Neural cell (in vitro differentiated cells): ENCODE results near the gene EFTUD2.

Experiments used
- CTCF ChIP-seq: fragments of 450-650 bp; IDR thresholded peaks from 2 replicates; pipeline ENCODE4 v1.5.1; 2014; ENCODE audit warnings: antibody characterized with exemption, mild to moderate bottlenecking, moderate library complexity; ENCODE audit not compliant: poor library complexity, severe bottlenecking
- EP300 ChIP-seq: fragments of 450-650 bp; conservative IDR thresholded peaks from 2 replicates; pipeline ENCODE4 v1.6.1; 2014; ENCODE audit warnings: antibody characterized with exemption, mild to moderate bottlenecking, moderate library complexity; ENCODE audit not compliant: poor library complexity, severe bottlenecking
- EZH2 ChIP-seq: fragments of 200-600, 300-800 bp; shearing (Covaris generic), sonication (generic); IDR thresholded peaks from 2 replicates; pipeline ENCODE4 v1.6.1; 2014; ENCODE audit warnings: antibody characterized with exemption, low read length, borderline replicate concordance, mild to moderate bottlenecking; ENCODE audit not compliant: insufficient read depth, poor library complexity, severe bottlenecking
- POLR2AphosphoS5 ChIP-seq: IDR thresholded peaks from 2 replicates; pipeline ENCODE4 v1.6.1; 2012
- REST ChIP-seq: IDR thresholded peaks from 2 replicates; pipeline ENCODE4 v1.6.1; 2012; ENCODE audit warnings: borderline replicate concordance

- TF ChIP-seq POLR2AphosphoS5 (no peak), EP300 (no peak), CTCF (no peak), REST (no peak), EZH2 (no peak)
Observed at GRCh38 chr17:44942456-44942855, 43.2 kb upstream of the EFTUD2 start.
